ENCODE measurements around the gene C1orf115. TPM values are rescaled to one million over a fixed set of nuclear protein-coding genes. Genes with fewer than 3 reads are reported as not detected.
A peak's percentile ranks its signal among the peaks of the same experiment; 100 is the strongest.

Gene C1orf115
- total and polyA plus RNA-seq, 2 of the 4 experiments (the other 2 are of a cell fraction) = 0.07 to 0.18 TPM

DNA sequence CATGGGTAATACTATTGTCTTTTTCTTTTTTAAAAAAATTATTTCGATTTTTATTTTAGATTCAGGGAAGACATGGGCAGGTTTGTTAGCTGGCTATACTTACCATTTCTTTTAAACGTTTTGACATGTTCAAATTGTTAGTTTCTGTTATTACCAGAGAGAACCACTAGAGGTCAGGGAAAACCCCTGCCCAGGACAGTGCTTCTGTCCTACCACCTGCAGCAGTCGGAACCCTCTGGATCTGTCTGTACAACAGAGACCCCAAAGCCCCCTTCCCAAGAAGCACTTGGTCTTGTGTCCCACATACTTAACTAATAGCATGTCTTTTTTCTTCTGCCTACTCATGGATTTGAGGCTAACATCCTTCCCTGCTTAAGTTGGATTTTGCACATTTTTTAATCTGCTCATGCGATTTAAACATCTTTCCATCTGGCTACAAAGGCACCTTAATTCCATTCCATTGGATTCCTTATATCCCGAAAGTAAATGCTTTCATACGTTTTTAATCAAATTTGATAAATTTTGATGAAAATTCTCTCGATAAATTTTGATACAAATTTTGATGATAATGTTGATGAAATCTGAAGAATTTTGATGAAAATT lies 10.0 kb upstream of the C1orf115 start:
- WGBS, 2 experiments (ENCODE audit: extremely low coverage in 2 of 2, insufficient read length in 1 of 2) = no CpG with 5 or more reads among the region's 7 CpGs
- Histone ChIP-seq H3K14ac (replicated peaks; ENCODE audit: low read depth, low read length) (no peak overlapping the region), H2AK9ac (replicated peaks; ENCODE audit: low read depth, low read length, poor library complexity) (no peak overlapping the region), H4K20me1 (ENCODE audit: insufficient read depth, low read length) (no peaks in the 10 kb centered on the region), H3K9me3 (ENCODE audit: control insufficient read depth, insufficient read depth, low read length) (no peaks in the 10 kb centered on the region), H3K18ac (ENCODE audit: low read depth, low read length) (no peak overlapping the region), H4K8ac (ENCODE audit: low read depth in 2 of 2, low read length in 2 of 2) (no peak overlapping the region), H3K23ac (ENCODE audit: low read depth, low read length) (no peak overlapping the region), H3K27ac (ENCODE audit: insufficient read depth, low read length) (no peak overlapping the region), H4K91ac (ENCODE audit: insufficient read depth, low read depth, low read length) (no peak overlapping the region), H3K56ac (ENCODE audit: extremely low read depth, insufficient read depth, low read length) (no peak overlapping the region), H2AK5ac (ENCODE audit: low read depth, low read length) (no peak overlapping the region), H3K79me1 (ENCODE audit: low read depth in 1 of 2, low read length in 2 of 2) (no peaks in the 10 kb centered on the region), H3K4me2 (ENCODE audit: low read depth, low read length) (no peak overlapping the region), H3K9me1 (ENCODE audit: insufficient read depth, low read length) (no peaks in the 10 kb centered on the region), H3K36me3 (ENCODE audit: control insufficient read depth, insufficient read depth, low read length) (no peaks in the 10 kb centered on the region), H2BK15ac (ENCODE audit: low read depth, low read length) (no peak overlapping the region), H2AFZ (replicated peaks; ENCODE audit: low read length, poor library complexity) (no peak overlapping the region), H3K4me1 (ENCODE audit: control insufficient read depth, insufficient read depth, low read length) (no peaks in the 10 kb centered on the region), H4K5ac (ENCODE audit: low read depth, low read length) (no peak overlapping the region), H3K27me3 (ENCODE audit: control insufficient read depth, insufficient read depth, low read length) (no peaks in the 10 kb centered on the region), H2BK120ac (ENCODE audit: low read depth, low read length) (no peak overlapping the region), H3K9ac (ENCODE audit: low read depth, low read length) (no peak overlapping the region), H3K4ac (ENCODE audit: low read depth, low read length) (no peak overlapping the region), H2BK20ac (ENCODE audit: low read depth, low read length) (no peak overlapping the region), H2BK5ac (ENCODE audit: low read depth, low read length, poor library complexity, severe bottlenecking) (no peak overlapping the region), H3K4me3 (ENCODE audit: insufficient read depth, low read depth, low read length) (no peak overlapping the region)
- ChIA-PET CTCF (no interaction called here), POLR2A (ENCODE audit: unreplicated experiment) (no interaction called here)
- peak; percentile 56 for TF ChIP-seq RAD21 (IDR thresholded peaks at IDR 0.05; ENCODE audit: low read length)
- no peak for TF ChIP-seq MAFK (IDR thresholded peaks at IDR 0.05; ENCODE audit: low read depth, low read length)
- no peak for TF ChIP-seq RFX5 (IDR thresholded peaks at IDR 0.05; ENCODE audit: low read depth, low read length)
- TF ChIP-seq RCOR1 (IDR thresholded peaks at IDR 0.05; ENCODE audit: insufficient replicate concordance, low read length) = no peak
- no peak for TF ChIP-seq BHLHE40 (IDR thresholded peaks at IDR 0.05; ENCODE audit: low read depth, low read length)
- peak; percentile 55 for TF ChIP-seq SMC3 (IDR thresholded peaks at IDR 0.05; ENCODE audit: low read depth, low read length)
- TF ChIP-seq, protein P1, sequence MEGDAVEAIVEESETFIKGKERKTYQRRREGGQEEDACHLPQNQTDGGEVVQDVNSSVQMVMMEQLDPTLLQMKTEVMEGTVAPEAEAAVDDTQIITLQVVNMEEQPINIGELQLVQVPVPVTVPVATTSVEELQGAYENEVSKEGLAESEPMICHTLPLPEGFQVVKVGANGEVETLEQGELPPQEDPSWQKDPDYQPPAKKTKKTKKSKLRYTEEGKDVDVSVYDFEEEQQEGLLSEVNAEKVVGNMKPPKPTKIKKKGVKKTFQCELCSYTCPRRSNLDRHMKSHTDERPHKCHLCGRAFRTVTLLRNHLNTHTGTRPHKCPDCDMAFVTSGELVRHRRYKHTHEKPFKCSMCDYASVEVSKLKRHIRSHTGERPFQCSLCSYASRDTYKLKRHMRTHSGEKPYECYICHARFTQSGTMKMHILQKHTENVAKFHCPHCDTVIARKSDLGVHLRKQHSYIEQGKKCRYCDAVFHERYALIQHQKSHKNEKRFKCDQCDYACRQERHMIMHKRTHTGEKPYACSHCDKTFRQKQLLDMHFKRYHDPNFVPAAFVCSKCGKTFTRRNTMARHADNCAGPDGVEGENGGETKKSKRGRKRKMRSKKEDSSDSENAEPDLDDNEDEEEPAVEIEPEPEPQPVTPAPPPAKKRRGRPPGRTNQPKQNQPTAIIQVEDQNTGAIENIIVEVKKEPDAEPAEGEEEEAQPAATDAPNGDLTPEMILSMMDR (conservative IDR thresholded peaks at IDR 0.05; ENCODE audit: low read depth, low read length) = peak; percentile 61
- TF ChIP-seq, protein P2, sequence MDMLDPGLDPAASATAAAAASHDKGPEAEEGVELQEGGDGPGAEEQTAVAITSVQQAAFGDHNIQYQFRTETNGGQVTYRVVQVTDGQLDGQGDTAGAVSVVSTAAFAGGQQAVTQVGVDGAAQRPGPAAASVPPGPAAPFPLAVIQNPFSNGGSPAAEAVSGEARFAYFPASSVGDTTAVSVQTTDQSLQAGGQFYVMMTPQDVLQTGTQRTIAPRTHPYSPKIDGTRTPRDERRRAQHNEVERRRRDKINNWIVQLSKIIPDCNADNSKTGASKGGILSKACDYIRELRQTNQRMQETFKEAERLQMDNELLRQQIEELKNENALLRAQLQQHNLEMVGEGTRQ (IDR thresholded peaks at IDR 0.05; ENCODE audit: low read depth, low read length) = no peak
- no peak for TF ChIP-seq NFE2L2 (IDR thresholded peaks at IDR 0.05; ENCODE audit: low read depth, low read length)
- TF ChIP-seq, protein P3, sequence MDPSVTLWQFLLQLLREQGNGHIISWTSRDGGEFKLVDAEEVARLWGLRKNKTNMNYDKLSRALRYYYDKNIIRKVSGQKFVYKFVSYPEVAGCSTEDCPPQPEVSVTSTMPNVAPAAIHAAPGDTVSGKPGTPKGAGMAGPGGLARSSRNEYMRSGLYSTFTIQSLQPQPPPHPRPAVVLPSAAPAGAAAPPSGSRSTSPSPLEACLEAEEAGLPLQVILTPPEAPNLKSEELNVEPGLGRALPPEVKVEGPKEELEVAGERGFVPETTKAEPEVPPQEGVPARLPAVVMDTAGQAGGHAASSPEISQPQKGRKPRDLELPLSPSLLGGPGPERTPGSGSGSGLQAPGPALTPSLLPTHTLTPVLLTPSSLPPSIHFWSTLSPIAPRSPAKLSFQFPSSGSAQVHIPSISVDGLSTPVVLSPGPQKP (IDR thresholded peaks at IDR 0.05; ENCODE audit: borderline replicate concordance, low read depth, low read length) = no peak
- no peak for TF ChIP-seq MXI1 (IDR thresholded peaks at IDR 0.05; ENCODE audit: borderline replicate concordance, low read depth, low read length)
- TF ChIP-seq MAZ (IDR thresholded peaks at IDR 0.05; ENCODE audit: borderline replicate concordance, low read depth, low read length) = no peak
- no peak for TF ChIP-seq FOS (IDR thresholded peaks at IDR 0.05; ENCODE audit: low read depth, low read length)
- in situ Hi-C loops (cut with MboI; ENCODE audit: low sequenced_read_pairs) = no loop called here
- intact Hi-C loops (cut with micrococcal nuclease) = loop anchor here (1.0 kb wide), 2 partner anchors 96 to 399 kb away; no protein-coding TSS in a partner anchor
- dilution Hi-C loops (cut with HindIII; ENCODE audit: low sequenced_read_pairs, unreplicated experiment) = no loop called here
- ATAC-seq (ENCODE audit: low read depth) (peak; percentile 87), DNase-seq (peak; percentile 19)
- BruUV-seq (replicated peaks) = no TSS peak
